ENCODE data around the gene SLIRP.
"Not testable (repeated sequence)": the region's sequence is repeated elsewhere in the genome, so short reads cannot be mapped to it uniquely, and the experiment has no call there.

Gene SLIRP

GRCh38 chr14:77738559-77739250 lies 30.8 kb downstream of the SLIRP start:
- Histone ChIP-seq H3K4me2 (no peak overlapping the region), H3K4me3 (no peak overlapping the region), H4K20me1 (peaks cover 73% of the 10 kb centered on the region), H3K27me3 (no peaks in the 10 kb centered on the region), H3K4me1 (no peaks in the 10 kb centered on the region), H3K9ac (no peak overlapping the region), H3K9me3 (no peaks in the 10 kb centered on the region), H3K27ac (no peak overlapping the region), H3K36me3 (peaks cover 99% of the 10 kb centered on the region)
- no peak for TF ChIP-seq Cebpa-rat (IDR thresholded peaks at IDR 0.05)

DNA sequence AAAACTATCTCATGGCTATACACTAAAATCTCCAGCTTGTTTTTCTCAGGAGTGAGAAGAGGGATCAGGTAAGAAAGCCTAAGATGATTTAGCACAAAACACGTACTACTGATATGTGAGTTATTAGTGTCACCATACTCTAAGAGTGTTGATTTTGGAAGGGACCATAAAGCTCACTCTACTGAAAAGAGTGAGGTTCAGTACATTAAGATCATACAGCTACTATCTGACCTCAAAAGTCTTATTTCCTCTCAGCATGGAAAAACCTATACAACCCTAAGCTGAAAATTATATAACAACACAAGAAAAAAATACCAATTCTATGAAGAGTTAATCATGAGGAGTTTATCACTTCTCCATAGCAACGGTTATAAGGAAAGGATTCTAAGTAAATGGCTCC lies 33.5 kb downstream of the SLIRP start:
- peaks cover 83% of the 10 kb centered on the region for H4K20me1 ChIP-seq
- no peak overlapping the region for H3K27ac ChIP-seq
- H3K9me3 ChIP-seq: no peaks in the 10 kb centered on the region
- H3K9ac ChIP-seq: no peak overlapping the region
- no peak for TF ChIP-seq Cebpa-rat (IDR thresholded peaks at IDR 0.05)
- H3K4me1 ChIP-seq: no peaks in the 10 kb centered on the region
- no peak overlapping the region for H3K4me2 ChIP-seq
- no peaks in the 10 kb centered on the region for H3K27me3 ChIP-seq
- no peak overlapping the region for H3K4me3 ChIP-seq
- H3K36me3 ChIP-seq: peaks cover 98% of the 10 kb centered on the region

GRCh38 chr14:77746064-77746702 lies 38.3 kb downstream of the SLIRP start:
- no peak for TF ChIP-seq Cebpa-rat (IDR thresholded peaks at IDR 0.05)
- Histone ChIP-seq H3K4me3 (no peak overlapping the region), H3K4me2 (no peak overlapping the region), H3K27ac (no peak overlapping the region), H3K27me3 (no peaks in the 10 kb centered on the region), H3K4me1 (no peaks in the 10 kb centered on the region), H3K36me3 (peaks cover 96% of the 10 kb centered on the region), H3K9ac (no peak overlapping the region), H3K9me3 (peaks cover 13% of the 10 kb centered on the region; the same call in 1 of the 2 replicates), H4K20me1 (peaks cover 74% of the 10 kb centered on the region)

GRCh38 chr14:77747425-77747824 lies 39.5 kb downstream of the SLIRP start:
- H3K4me2 ChIP-seq, H3K27me3 ChIP-seq, H3K4me3 ChIP-seq, H3K27ac ChIP-seq, H3K9ac ChIP-seq, H3K4me1 ChIP-seq: not testable (repeated sequence)
- Histone ChIP-seq H3K9me3 (peaks cover 13% of the 10 kb centered on the region; the same call in 1 of the 2 replicates), H3K36me3 (peaks cover 93% of the 10 kb centered on the region), H4K20me1 (peaks cover 74% of the 10 kb centered on the region)

- peaks cover 96% of the 10 kb centered on the region for H3K36me3 ChIP-seq
- H3K4me1 ChIP-seq: no peaks in the 10 kb centered on the region
- no peak overlapping the region for H3K4me2 ChIP-seq
- peaks cover 84% of the 10 kb centered on the region for H4K20me1 ChIP-seq
- H3K27me3 ChIP-seq: no peaks in the 10 kb centered on the region
- H3K9me3 ChIP-seq: peaks cover 13% of the 10 kb centered on the region; the same call in 1 of the 2 replicates
- no peak for TF ChIP-seq Cebpa-rat (IDR thresholded peaks at IDR 0.05)
- H3K9ac ChIP-seq: no peak overlapping the region
- no peak overlapping the region for H3K4me3 ChIP-seq
- H3K27ac ChIP-seq: no peak overlapping the region
These were observed 44.4 kb downstream of the SLIRP start for GRCh38 chr14:77752266-77752665.

- no peak overlapping the region for H3K4me3 ChIP-seq
- H3K4me2 ChIP-seq: no peak overlapping the region
- no peak overlapping the region for H3K9ac ChIP-seq
- no peaks in the 10 kb centered on the region for H3K27me3 ChIP-seq
- peaks cover 91% of the 10 kb centered on the region for H4K20me1 ChIP-seq
- 0 out of 2 replicates have a peak, but pooled peaks cover 8% of the 10 kb centered on the region for H3K9me3 ChIP-seq
- no peak overlapping the region for H3K27ac ChIP-seq
- no peak for TF ChIP-seq Cebpa-rat (IDR thresholded peaks at IDR 0.05)
- no peaks in the 10 kb centered on the region for H3K4me1 ChIP-seq
- H3K36me3 ChIP-seq: peaks cover 94% of the 10 kb centered on the region
These were observed 45.1 kb downstream of the SLIRP start for GRCh38 chr14:77752799-77753516.

DNA sequence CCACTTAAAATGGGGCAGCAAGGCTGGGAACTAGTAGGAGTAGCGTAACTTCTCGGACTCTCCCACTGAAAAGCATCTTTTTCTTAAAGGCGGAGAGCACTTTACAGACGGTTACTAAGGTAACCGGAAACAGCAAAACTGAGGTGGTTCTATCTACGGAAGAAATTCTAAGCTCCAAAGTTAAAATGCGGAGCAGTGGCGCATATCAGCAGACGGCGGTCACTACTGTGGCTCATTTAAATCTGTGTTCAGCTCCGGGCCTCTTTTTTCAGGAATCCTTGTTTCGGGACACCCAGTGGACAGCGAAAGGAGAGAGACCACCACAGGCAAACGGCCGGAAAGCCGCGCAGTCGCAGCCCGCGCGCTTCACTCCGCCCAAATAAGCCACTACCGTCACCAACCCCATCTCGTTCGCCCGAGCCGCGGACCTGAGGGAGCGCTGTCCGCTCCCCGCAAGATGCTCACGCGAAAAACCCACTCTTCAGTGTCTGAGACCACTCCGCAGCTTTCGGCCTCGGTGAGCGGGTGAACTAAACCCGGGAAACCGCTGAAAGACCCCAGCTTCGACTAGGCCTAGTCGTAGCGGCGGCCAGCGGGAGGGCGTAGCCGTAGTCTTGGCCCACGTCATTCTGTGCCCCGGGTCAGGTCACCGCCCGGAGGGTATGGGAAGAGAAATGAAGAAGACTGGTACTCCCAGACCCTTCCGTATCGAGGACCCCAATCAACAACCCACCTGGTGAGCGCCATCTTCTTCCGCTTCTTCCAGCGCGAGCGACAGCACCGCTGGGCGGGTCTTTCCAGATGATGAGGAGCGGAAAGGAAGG lies 52.7 kb downstream of the SLIRP start, which contains the start of gene SNW1:
TSS of gene SNW1 (minus strand) at position 776 of the 824 bp plus-strand sequence. CDS start at position 747, 29 bp downstream.
- Histone ChIP-seq H3K9ac (peak within 1 kb of the TSS; percentile 90), H3K4me3 (peak within 1 kb of the TSS; percentile 92), H3K9me3 (no peaks in the 10 kb centered on the region), H4K20me1 (peaks cover 48% of the 10 kb centered on the region), H3K27me3 (no peaks in the 10 kb centered on the region), H3K4me2 (peak within 1 kb of the TSS; percentile 84), H3K4me1 (peaks cover 22% of the 10 kb centered on the region), H3K36me3 (peaks cover 31% of the 10 kb centered on the region), H3K27ac (peak within 1 kb of the TSS; percentile 90)
- no peak for TF ChIP-seq Cebpa-rat (IDR thresholded peaks at IDR 0.05)

DNA sequence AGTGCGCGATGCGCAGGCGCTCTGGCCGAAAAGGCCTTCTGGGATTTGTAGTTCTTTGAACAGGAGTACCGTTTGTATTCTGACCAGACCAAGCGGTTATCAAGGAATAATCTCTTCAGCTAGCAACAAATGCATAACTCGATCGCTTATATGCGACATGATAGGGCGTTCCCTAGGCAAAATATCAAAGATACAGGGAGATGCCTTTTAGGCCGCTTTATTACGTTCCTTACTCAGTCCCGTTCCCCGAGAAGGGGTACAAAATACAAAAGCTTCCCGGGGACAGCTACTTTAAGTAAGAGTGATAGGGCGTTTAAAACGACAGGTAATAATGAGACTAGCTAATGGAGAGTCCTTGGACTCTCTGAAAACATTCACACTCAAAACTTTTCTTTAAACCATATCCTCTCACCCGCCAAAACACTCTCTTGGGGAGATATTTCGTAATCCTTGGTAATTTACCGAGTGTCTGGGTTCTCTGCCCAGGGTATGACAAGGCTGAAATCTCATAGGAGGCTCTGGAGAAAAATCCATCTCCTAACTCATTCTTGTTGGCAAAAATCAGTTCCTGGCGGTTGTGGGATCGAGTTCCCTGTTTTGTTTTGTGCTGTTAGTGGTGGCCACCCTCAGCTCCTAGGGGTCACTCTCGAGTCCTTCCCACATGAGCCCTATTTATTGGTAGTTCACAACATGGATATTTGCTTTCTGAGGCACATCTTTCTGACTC lies 53.5 kb downstream of the SLIRP start:
- Histone ChIP-seq H3K27me3 (no peaks in the 10 kb centered on the region), H3K4me2 (peak overlapping the region; percentile 82), H3K4me3 (peak overlapping the region; percentile 92), H3K9ac (peak overlapping the region; percentile 90), H4K20me1 (peaks cover 40% of the 10 kb centered on the region), H3K9me3 (no peaks in the 10 kb centered on the region), H3K4me1 (peaks cover 22% of the 10 kb centered on the region), H3K27ac (peak overlapping the region; percentile 90), H3K36me3 (peaks cover 23% of the 10 kb centered on the region)
- peak; percentile 76 for TF ChIP-seq Cebpa-rat (IDR thresholded peaks at IDR 0.05)

- H3K27ac ChIP-seq: no peak overlapping the region
- no peak overlapping the region for H3K4me2 ChIP-seq
- H4K20me1 ChIP-seq: peaks cover 21% of the 10 kb centered on the region
- H3K4me1 ChIP-seq: peaks cover 22% of the 10 kb centered on the region
- no peaks in the 10 kb centered on the region for H3K9me3 ChIP-seq
- H3K27me3 ChIP-seq: no peaks in the 10 kb centered on the region
- no peak overlapping the region for H3K9ac ChIP-seq
- H3K4me3 ChIP-seq: no peak overlapping the region
- H3K36me3 ChIP-seq: peaks cover 9% of the 10 kb centered on the region
- TF ChIP-seq Cebpa-rat (IDR thresholded peaks at IDR 0.05): no peak
These were observed 55.4 kb downstream of the SLIRP start for GRCh38 chr14:77763316-77763715.

All from BLaER1 (cell line).